Stimulated activated CD4-positive, alpha-beta T cell treated with anti-CD3 and anti-CD28 coated beads, Interleukin-15, amount 100 ng/mL, for 1 hour (primary cell): ENCODE data around the gene CEBPB.
"Not testable (repeated sequence)": the region's sequence is repeated elsewhere in the genome, so short reads cannot be mapped to it uniquely, and the experiment has no call there.

ENCODE experiments used
- DNase-seq, 2 donors: peaks; one replicate each; pipeline ENCODE4 v3.0.0-alpha.2; 2020; ENCODE audit warnings: low read depth in 1 of 2, low spot score in 1 of 2

CEBPB gene

GRCh38 chr20:50192364-50193198 is 2.0 kb downstream of the CEBPB start:
- peak; percentile 39 to 71 for DNase-seq

- no peak for DNase-seq
Measured at GRCh38 chr20:50193199-50193835, 2.7 kb downstream of the CEBPB start.

- DNase-seq: no peak
Measured at GRCh38 chr20:50193836-50194421, 3.3 kb downstream of the CEBPB start.

- no peak for DNase-seq
Measured at GRCh38 chr20:50194422-50194830, 3.8 kb downstream of the CEBPB start.

GRCh38 chr20:50194831-50195523 is 4.3 kb downstream of the CEBPB start:
- DNase-seq: no peak

- DNase-seq: no peak
Measured at GRCh38 chr20:50195524-50196120, 5.0 kb downstream of the CEBPB start.

- DNase-seq: no peak
Measured at GRCh38 chr20:50196248-50196647, 5.6 kb downstream of the CEBPB start.

- no peak for DNase-seq
Measured at GRCh38 chr20:50196896-50197295, 6.3 kb downstream of the CEBPB start.

GRCh38 chr20:50197463-50198179 is 7.0 kb downstream of the CEBPB start:
- DNase-seq: no peak

GRCh38 chr20:50198180-50198666 is 7.6 kb downstream of the CEBPB start:
- no peak for DNase-seq

GRCh38 chr20:50198716-50199115 is 8.1 kb downstream of the CEBPB start:
- no peak for DNase-seq

GRCh38 chr20:50199703-50200102 is 9.1 kb downstream of the CEBPB start:
- no peak for DNase-seq

GRCh38 chr20:50200482-50201104 is 10.0 kb downstream of the CEBPB start:
- DNase-seq: no peak

GRCh38 chr20:50201710-50202109 is 11.1 kb downstream of the CEBPB start:
- DNase-seq: not testable (repeated sequence)

- DNase-seq: no peak
Measured at GRCh38 chr20:50202677-50203076, 12.0 kb downstream of the CEBPB start.

- no peak for DNase-seq
Measured at GRCh38 chr20:50203951-50204937, 13.6 kb downstream of the CEBPB start.

- DNase-seq: no peak
Measured at GRCh38 chr20:50207026-50207425, 16.4 kb downstream of the CEBPB start.

GRCh38 chr20:50208085-50208491 is 17.5 kb downstream of the CEBPB start:
- DNase-seq: no peak

- not testable (repeated sequence) for DNase-seq
Measured at GRCh38 chr20:50208815-50209214, 18.2 kb downstream of the CEBPB start.
